Psoas muscle (tissue), 8 donors: ENCODE results near the gene IMMP1L. TPM values are rescaled to one million over a fixed set of nuclear protein-coding genes. Genes with fewer than 3 reads are reported as not detected.

Experiments
- ATAC-seq, 4 donors: fragments of 200-7000 bp; cut with Tn5 transposase; one replicate each; pipeline ENCODE4 v1.9.1; 2020; ENCODE audit warnings: moderate library complexity in 3 of 4, mild to moderate bottlenecking in 2 of 4
- DNase-seq, 2 donors: peaks; one replicate each; pipeline ENCODE4 v3.0.0-alpha.2; 2020
- H3K27ac ChIP-seq: fragments of 200-600 bp; one replicate; pipeline ENCODE4 v1.8.0; 2022
- H3K27me3 ChIP-seq, 3 donors: fragments of 200-600 bp in 1 of 3; one replicate each; pipeline versions ENCODE4 v1.6.1 to v1.8.0; 2013 to 2022; ENCODE audit warnings: low read length in 2 of 3, mild to moderate bottlenecking in 2 of 3, moderate library complexity in 1 of 3; ENCODE audit not compliant: insufficient read depth in 3 of 3
- H3K36me3 ChIP-seq, 2 donors: fragments of 200-600 bp in 1 of 2; one replicate each; pipeline versions ENCODE4 v1.6.1 to v1.8.0; 2013 to 2022; ENCODE audit warnings: low read depth in 1 of 2, mild to moderate bottlenecking in 1 of 2, moderate library complexity in 1 of 2; ENCODE audit not compliant: insufficient read depth in 1 of 2
- H3K4me1 ChIP-seq: fragments of 200-600 bp; one replicate; pipeline ENCODE4 v1.8.0; 2022
- H3K4me3 ChIP-seq: fragments of 200-600 bp; one replicate; pipeline ENCODE4 v1.8.0; 2022; ENCODE audit warnings: mild to moderate bottlenecking
- H3K9me3 ChIP-seq: fragments of 200-600 bp; one replicate; pipeline ENCODE4 v1.8.0; 2022
- CTCF ChIP-seq: fragments of 200-600 bp; IDR thresholded peaks from one replicate; pipeline ENCODE4 v1.8.0; 2022; ENCODE audit warnings: antibody characterized with exemption
- WGBS, 3 donors: extraction: QIAGEN DNeasy Blood & Tissue Kit; methylation state at CpG; one replicate each; pipeline versions ENCODE4 v1.1.6 to v1.1.7; 2013; 5-methylcytosine and 5-hydroxymethylcytosine counted together
- intact Hi-C, 2 donors: fragments of 100-400 bp; cut with DNase I; formaldehyde crosslinking; loops; one replicate each; pipeline versions ENCODE4 v1.11.0 to v1.14.2; 2022
- polyA plus RNA-seq, 3 donors: library from polyadenylated mRNA; stranded (reverse); fragments of 200-250 nt; gene quantifications; one replicate each; pipeline ENCODE4 v1.2.3, GENCODE V29; 2013
- total RNA-seq, 4 donors: library from RNA; stranded (reverse); fragmentation: NEBNext Ultra II Directional in 2 of 4; extraction: Animal tissue kit (Norgen Biotek cat#: 25700) in 2 of 4; gene quantifications; one replicate each; pipeline versions ENCODE4 v1.2.1 to v1.2.4, GENCODE V29; 2021 to 2023
- donor health status: healthy with polysubstance abuse.
- donor health status: DM: no; HTN: no; CAD: no; lungs with moderate emphysema.
- donor health status: Bipolar disorder and iron deficiency.
- donor health status: healthy.
- donor health status: DM: yes; HTN: yes; CAD: no.
- donor health status: DM: no; HTN: no; CAD: no.
- donor health status: DM: no; HTN: no; CAD: no.
- donor health status: DM: yes; HTN: yes; CAD: no.

The IMMP1L gene
- total and polyA plus RNA-seq, 7 donors, result 15.5 to 42.1 (median 26.3) TPM

- no peak for TF ChIP-seq CTCF
- DNase-seq (no peak), ATAC-seq (no peak)
- H3K36me3 ChIP-seq, result no peaks in the 10 kb centered on the region
- H3K27ac ChIP-seq, result no peak overlapping the region
- intact Hi-C loops, result no loop called here
- 85 to 88% (median 85%) methylated on average over 2 of the region's 2 CpGs for WGBS, 3 donors
- H3K9me3 ChIP-seq, result no peaks in the 10 kb centered on the region
- H3K4me3 ChIP-seq, result no peak overlapping the region
- H3K27me3 ChIP-seq, result no peaks in the 10 kb centered on the region
- no peaks in the 10 kb centered on the region for H3K4me1 ChIP-seq
These were observed 91.6 kb downstream of the IMMP1L start for GRCh38 chr11:31417816-31418215.

GRCh38 chr11:31417357-31417756 is 92.1 kb downstream of the IMMP1L start:
- Histone ChIP-seq H3K9me3 (no peaks in the 10 kb centered on the region), H3K27ac (no peak overlapping the region), H3K4me1 (no peaks in the 10 kb centered on the region), H3K4me3 (no peak overlapping the region), H3K27me3 (no peaks in the 10 kb centered on the region), H3K36me3 (no peaks in the 10 kb centered on the region)
- ATAC-seq (no peak), DNase-seq (no peak)
- TF ChIP-seq CTCF, result no peak
- intact Hi-C loops, result no loop called here
- 70 to 80% (median 76%) methylated on average over 1 of the region's 1 CpG for WGBS, 3 donors

- Histone ChIP-seq H3K4me1 (no peaks in the 10 kb centered on the region), H3K36me3 (no peaks in the 10 kb centered on the region), H3K27me3 (no peaks in the 10 kb centered on the region), H3K9me3 (no peaks in the 10 kb centered on the region), H3K27ac (no peak overlapping the region), H3K4me3 (no peak overlapping the region)
- TF ChIP-seq CTCF, result no peak
- intact Hi-C loops, result no loop called here
- 86 to 89% (median 88%) methylated on average over 4 of the region's 4 CpGs for WGBS, 3 donors
- no peak for DNase-seq
- ATAC-seq, result no peak
These were observed 94.0 kb downstream of the IMMP1L start for GRCh38 chr11:31415435-31415834.

- Histone ChIP-seq H3K36me3 (no peaks in the 10 kb centered on the region), H3K27ac (no peak overlapping the region), H3K4me1 (no peaks in the 10 kb centered on the region), H3K9me3 (no peaks in the 10 kb centered on the region), H3K27me3 (no peaks in the 10 kb centered on the region), H3K4me3 (no peak overlapping the region)
- DNase-seq (no peak), ATAC-seq (peak in 1 of 4 donors; percentile 19)
- WGBS, 3 donors, result 57 to 66% (median 58%) methylated on average over 3 of the region's 3 CpGs
- no peak for TF ChIP-seq CTCF
- intact Hi-C loops, result no loop called here
These were observed 95.1 kb downstream of the IMMP1L start for GRCh38 chr11:31414338-31414737.

GRCh38 chr11:31412946-31413345 is 96.5 kb downstream of the IMMP1L start:
- no peak for TF ChIP-seq CTCF

More at GRCh38 chr11:31412946-31413345, 96.5 kb downstream of the IMMP1L start:
- no peaks in the 10 kb centered on the region for H3K4me1 ChIP-seq
- no peaks in the 10 kb centered on the region for H3K27me3 ChIP-seq
- DNase-seq (no peak), ATAC-seq (no peak)
- no peaks in the 10 kb centered on the region for H3K36me3 ChIP-seq
- WGBS, 3 donors, result 98 to 99% (median 99%) methylated on average over 2 of the region's 2 CpGs
- no peaks in the 10 kb centered on the region for H3K9me3 ChIP-seq
- no peak overlapping the region for H3K27ac ChIP-seq
- no peak overlapping the region for H3K4me3 ChIP-seq
- intact Hi-C loops, result no loop called here
